Erythroblast (primary cell): ENCODE measurements around the gene BRIP1.

ENCODE experiments used
- GATA1 ChIP-seq: IDR thresholded peaks from 2 replicates; pipeline ENCODE4 v1.6.1; 2011; ENCODE audit warnings: low read depth, mild to moderate bottlenecking, control low read depth, low read length, moderate library complexity
- POLR2A ChIP-seq: IDR thresholded peaks from 2 replicates; pipeline ENCODE4 v1.6.1; 2011; ENCODE audit warnings: mild to moderate bottlenecking, low read length

DNA sequence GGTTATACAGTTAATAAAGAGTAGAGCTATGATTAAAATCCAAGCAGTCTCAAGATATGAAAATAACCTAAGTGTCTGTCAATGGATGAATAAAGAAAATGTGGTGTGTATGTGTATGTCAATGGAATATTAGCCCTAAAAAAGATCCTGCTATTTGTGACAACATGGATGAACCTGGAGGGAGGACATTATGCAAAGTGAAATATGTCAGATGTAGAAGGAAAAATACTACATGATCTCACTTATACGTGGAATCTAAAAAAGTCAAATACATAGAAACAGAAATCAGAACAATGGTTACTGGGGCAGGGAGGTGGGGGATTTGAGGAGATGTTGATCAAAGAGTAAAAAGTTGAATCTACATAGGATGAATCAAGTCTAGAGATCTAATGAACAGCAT, 20.4 kb downstream of the BRIP1 start:
- no peak for TF ChIP-seq POLR2A
- TF ChIP-seq GATA1, result no peak
